ENCODE measurements around the gene SERPINI1. TPM values are rescaled to one million over a fixed set of nuclear protein-coding genes. Genes with fewer than 3 reads are reported as not detected.

SERPINI1 gene
- total and polyA plus RNA-seq, 9 of the 15 experiments (the other 6 are each of a cell fraction or from before 2014, with no cell fraction given): 1.6 to 9.9 (median 3.5) TPM

- TF ChIP-seq ZNF584 (CRISPR knock-in tag; IDR thresholded peaks at IDR 0.05; ENCODE audit: low read depth) (no peak), ZNF184 (CRISPR knock-in tag; IDR thresholded peaks at IDR 0.05) (no peak), CHD7 (IDR thresholded peaks at IDR 0.05; ENCODE audit: low read depth, low read length) (no peak), ZMIZ1 (IDR thresholded peaks at IDR 0.05; ENCODE audit: low read depth in 2 of 2, low read length in 2 of 2) (no peak)
Observed at GRCh38 chr3:167843886-167844285, 108.4 kb downstream of the SERPINI1 start (continued).

Data from K562 (cell line).